ENCODE results near the gene SLC1A3.

DNA sequence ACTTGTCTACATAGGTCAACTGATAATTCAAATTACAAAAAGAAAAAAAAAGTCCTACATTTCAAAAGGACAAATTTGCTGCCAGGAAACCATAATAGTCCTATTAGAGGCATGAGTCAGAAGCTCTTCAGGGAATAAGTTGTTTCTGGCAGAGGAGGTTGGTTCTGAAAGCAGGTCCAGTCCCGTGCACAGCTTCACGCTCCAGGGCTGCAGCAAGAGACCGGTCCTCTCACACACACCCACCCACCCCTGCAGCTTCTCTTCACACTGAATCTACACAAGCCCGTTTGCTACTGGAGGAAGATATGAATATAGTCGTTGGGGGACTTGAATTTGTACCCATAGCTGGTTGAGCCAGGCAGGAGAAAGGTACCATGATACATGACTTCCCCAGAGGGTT, 36.9 kb upstream of the SLC1A3 start:
- no peak for TF ChIP-seq TCF4 (CRISPR knock-in tag; IDR thresholded peaks at IDR 0.05; ENCODE audit: borderline replicate concordance)
- TF ChIP-seq, protein P1, sequence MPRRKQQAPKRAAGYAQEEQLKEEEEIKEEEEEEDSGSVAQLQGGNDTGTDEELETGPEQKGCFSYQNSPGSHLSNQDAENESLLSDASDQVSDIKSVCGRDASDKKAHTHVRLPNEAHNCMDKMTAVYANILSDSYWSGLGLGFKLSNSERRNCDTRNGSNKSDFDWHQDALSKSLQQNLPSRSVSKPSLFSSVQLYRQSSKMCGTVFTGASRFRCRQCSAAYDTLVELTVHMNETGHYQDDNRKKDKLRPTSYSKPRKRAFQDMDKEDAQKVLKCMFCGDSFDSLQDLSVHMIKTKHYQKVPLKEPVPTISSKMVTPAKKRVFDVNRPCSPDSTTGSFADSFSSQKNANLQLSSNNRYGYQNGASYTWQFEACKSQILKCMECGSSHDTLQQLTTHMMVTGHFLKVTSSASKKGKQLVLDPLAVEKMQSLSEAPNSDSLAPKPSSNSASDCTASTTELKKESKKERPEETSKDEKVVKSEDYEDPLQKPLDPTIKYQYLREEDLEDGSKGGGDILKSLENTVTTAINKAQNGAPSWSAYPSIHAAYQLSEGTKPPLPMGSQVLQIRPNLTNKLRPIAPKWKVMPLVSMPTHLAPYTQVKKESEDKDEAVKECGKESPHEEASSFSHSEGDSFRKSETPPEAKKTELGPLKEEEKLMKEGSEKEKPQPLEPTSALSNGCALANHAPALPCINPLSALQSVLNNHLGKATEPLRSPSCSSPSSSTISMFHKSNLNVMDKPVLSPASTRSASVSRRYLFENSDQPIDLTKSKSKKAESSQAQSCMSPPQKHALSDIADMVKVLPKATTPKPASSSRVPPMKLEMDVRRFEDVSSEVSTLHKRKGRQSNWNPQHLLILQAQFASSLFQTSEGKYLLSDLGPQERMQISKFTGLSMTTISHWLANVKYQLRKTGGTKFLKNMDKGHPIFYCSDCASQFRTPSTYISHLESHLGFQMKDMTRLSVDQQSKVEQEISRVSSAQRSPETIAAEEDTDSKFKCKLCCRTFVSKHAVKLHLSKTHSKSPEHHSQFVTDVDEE (CRISPR knock-in tag; IDR thresholded peaks at IDR 0.05): no peak
- TF ChIP-seq, protein P2, sequence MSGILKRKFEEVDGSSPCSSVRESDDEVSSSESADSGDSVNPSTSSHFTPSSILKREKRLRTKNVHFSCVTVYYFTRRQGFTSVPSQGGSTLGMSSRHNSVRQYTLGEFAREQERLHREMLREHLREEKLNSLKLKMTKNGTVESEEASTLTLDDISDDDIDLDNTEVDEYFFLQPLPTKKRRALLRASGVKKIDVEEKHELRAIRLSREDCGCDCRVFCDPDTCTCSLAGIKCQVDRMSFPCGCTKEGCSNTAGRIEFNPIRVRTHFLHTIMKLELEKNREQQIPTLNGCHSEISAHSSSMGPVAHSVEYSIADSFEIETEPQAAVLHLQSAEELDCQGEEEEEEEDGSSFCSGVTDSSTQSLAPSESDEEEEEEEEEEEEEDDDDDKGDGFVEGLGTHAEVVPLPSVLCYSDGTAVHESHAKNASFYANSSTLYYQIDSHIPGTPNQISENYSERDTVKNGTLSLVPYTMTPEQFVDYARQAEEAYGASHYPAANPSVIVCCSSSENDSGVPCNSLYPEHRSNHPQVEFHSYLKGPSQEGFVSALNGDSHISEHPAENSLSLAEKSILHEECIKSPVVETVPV (CRISPR knock-in tag; IDR thresholded peaks at IDR 0.05): no peak
- TF ChIP-seq, protein P3, sequence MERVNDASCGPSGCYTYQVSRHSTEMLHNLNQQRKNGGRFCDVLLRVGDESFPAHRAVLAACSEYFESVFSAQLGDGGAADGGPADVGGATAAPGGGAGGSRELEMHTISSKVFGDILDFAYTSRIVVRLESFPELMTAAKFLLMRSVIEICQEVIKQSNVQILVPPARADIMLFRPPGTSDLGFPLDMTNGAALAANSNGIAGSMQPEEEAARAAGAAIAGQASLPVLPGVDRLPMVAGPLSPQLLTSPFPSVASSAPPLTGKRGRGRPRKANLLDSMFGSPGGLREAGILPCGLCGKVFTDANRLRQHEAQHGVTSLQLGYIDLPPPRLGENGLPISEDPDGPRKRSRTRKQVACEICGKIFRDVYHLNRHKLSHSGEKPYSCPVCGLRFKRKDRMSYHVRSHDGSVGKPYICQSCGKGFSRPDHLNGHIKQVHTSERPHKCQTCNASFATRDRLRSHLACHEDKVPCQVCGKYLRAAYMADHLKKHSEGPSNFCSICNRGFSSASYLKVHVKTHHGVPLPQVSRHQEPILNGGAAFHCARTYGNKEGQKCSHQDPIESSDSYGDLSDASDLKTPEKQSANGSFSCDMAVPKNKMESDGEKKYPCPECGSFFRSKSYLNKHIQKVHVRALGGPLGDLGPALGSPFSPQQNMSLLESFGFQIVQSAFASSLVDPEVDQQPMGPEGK (CRISPR knock-in tag; IDR thresholded peaks at IDR 0.05; ENCODE audit: borderline replicate concordance): no peak

Data from SK-N-SH treated with all-trans-retinoic acid at 6 μM for 48 hours (cell line).